T1000 (cell line): ENCODE results near the gene EME2.

ENCODE experiments used
- DNase-seq: peaks from one replicate; lab custom pipeline; 2025; ENCODE audit warnings: mixed read lengths; lab: John Stamatoyannopoulos, UW

The EME2 gene

GRCh38 chr16:1745900-1746692 lies 26.5 kb upstream of the EME2 start:
- DNase-seq: peak; percentile 55

- DNase-seq: no peak
Measured at GRCh38 chr16:1746693-1747195, 25.9 kb upstream of the EME2 start.

- DNase-seq: no peak
Measured at GRCh38 chr16:1747934-1748333, 24.7 kb upstream of the EME2 start.

- no peak for DNase-seq
Measured at GRCh38 chr16:1749152-1750117, 23.2 kb upstream of the EME2 start.

- no peak for DNase-seq
Measured at GRCh38 chr16:1751946-1752345, 20.7 kb upstream of the EME2 start.

- DNase-seq: no peak
Measured at GRCh38 chr16:1752853-1753252, 19.8 kb upstream of the EME2 start.

- no peak for DNase-seq
Measured at GRCh38 chr16:1754204-1754603, 18.4 kb upstream of the EME2 start.

GRCh38 chr16:1757714-1758461 lies 14.7 kb upstream of the EME2 start:
- no peak for DNase-seq

GRCh38 chr16:1758923-1759322 lies 13.7 kb upstream of the EME2 start:
- DNase-seq: no peak

- no peak for DNase-seq
Measured at GRCh38 chr16:1759511-1759910, 13.1 kb upstream of the EME2 start.

GRCh38 chr16:1760911-1761310 lies 11.7 kb upstream of the EME2 start:
- no peak for DNase-seq

GRCh38 chr16:1761751-1762150 lies 10.9 kb upstream of the EME2 start:
- DNase-seq: no peak

- no peak for DNase-seq
Measured at GRCh38 chr16:1762196-1762878, 10.3 kb upstream of the EME2 start.

- no peak for DNase-seq
Measured at GRCh38 chr16:1762879-1763520, 9.6 kb upstream of the EME2 start.

- DNase-seq: no peak
Measured at GRCh38 chr16:1763521-1764511, 8.8 kb upstream of the EME2 start.

- DNase-seq: no peak
Measured at GRCh38 chr16:1764971-1765370, 7.6 kb upstream of the EME2 start.

- no peak for DNase-seq
Measured at GRCh38 chr16:1765826-1766225, 6.8 kb upstream of the EME2 start.

- DNase-seq: no peak
Measured at GRCh38 chr16:1766231-1766630, 6.4 kb upstream of the EME2 start.

GRCh38 chr16:1766701-1767100 lies 5.9 kb upstream of the EME2 start:
- no peak for DNase-seq
